Measurements from ENCODE around the gene PPHLN1.

The PPHLN1 gene

DNA sequence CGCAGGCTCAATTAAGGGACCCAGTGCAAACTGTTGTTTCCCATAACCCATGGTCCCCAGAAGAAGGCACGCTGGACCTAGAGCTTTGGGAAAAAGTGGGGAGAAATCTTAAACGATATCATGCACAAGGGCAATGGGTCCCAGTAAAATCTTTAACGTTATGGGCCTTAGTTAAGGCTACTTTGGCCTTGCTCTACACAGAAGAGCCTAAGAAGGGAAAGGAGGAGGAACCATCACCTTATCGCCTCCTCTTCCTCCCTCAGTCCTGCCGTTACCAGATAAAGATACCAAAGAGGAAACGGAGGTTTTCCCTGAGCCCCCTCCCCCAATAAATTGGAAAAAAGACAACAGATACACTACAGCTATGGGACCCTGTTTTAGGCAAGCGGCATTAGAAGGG, 116.9 kb downstream of the PPHLN1 start:
- no peak for DNase-seq (ENCODE audit: low spot score)

- no peak for DNase-seq (ENCODE audit: low spot score)
Observed at GRCh38 chr12:42444192-42444943, 118.4 kb downstream of the PPHLN1 start.

DNA sequence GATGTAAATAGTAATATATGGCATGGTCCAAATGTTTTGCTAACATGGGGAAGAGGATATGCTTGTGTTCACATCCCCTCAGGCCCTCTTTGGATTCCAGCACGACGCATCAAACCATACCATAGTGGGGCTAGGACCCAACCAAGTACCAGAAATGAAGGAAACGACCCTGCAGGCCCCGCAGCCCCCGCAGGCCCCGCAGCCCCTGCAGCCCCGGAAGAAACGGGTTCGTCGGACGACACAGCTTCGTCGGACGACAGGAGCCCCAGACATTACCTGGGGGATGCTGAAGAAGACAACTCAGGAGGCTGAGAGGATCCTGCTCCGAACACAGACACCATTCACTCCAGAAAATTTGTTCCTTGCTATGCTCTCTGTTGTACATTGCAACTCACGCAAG, 119.9 kb downstream of the PPHLN1 start:
- DNase-seq (ENCODE audit: low spot score): no peak

GRCh38 chr12:42446761-42447160, 120.8 kb downstream of the PPHLN1 start:
- no peak for DNase-seq (ENCODE audit: low spot score)

GRCh38 chr12:42447371-42447786, 121.4 kb downstream of the PPHLN1 start:
- no peak for DNase-seq (ENCODE audit: low spot score)

DNA sequence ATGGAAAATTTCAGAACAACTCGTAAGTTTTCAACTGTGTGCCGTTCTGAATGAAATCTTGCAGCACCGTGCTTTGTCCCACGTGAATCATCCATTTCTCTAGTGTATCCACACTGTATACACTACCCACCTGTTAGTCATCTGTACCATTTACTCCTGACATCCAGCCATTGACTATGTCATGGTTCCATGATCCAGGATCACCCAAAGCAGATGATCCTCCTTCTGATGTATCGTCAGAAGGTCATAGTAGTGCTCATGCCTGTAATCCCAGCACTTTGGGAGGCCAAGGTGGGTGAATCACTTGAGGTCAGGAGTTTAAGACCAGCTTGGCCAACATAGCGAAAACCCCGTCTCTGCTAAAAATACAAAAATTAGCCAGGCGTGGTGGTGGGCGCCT, 122.9 kb downstream of the PPHLN1 start:
- no peak for DNase-seq (ENCODE audit: low spot score)

GRCh38 chr12:42450248-42450647, 124.3 kb downstream of the PPHLN1 start:
- DNase-seq (ENCODE audit: low spot score): no peak

DNA sequence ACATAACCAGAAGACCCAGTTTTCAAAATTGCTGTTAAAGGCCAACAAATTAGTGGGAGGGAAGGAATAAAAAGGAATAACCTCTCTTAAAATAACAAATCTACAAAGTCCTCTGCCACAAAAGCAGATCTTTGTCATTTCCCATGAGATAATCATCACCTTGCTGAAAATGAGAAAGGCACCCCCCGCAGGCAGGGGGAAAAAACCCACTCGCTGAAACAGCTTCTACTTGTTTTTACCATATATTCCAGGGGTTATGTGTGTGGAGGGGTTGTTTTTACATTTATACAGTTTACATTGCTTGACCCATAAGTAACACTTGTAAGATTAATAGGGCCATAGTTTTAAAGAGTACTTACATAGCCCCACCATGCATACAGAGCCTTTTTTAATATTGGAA, 132.6 kb downstream of the PPHLN1 start:
- no peak for DNase-seq (ENCODE audit: low spot score)

GRCh38 chr12:42459336-42459847, 133.4 kb downstream of the PPHLN1 start:
- no peak for DNase-seq (ENCODE audit: low spot score)

DNA sequence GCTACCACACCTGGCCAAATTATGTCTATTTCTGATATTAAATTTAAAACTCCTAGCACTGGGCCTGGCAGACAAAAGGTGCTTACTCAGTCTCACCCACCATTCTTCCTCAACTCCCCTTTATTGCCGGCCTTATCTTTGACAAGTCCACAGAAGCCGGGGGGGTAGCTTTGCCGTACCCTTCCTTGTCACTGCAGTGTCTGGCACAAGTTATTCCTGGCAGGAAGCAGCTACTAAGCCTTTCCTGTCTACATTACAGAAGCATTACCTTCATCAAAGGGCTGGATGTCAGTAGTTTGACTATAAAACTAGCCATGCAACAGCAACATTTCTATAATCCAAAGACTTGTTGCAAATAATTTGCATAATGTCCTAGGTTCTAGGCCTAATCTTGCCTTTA, 136.5 kb downstream of the PPHLN1 start:
- no peak for DNase-seq (ENCODE audit: low spot score)

- no peak for DNase-seq (ENCODE audit: low spot score)
Observed at GRCh38 chr12:42463671-42464070, 137.7 kb downstream of the PPHLN1 start.

- no peak for DNase-seq (ENCODE audit: low spot score)
Observed at GRCh38 chr12:42468341-42468821, 142.4 kb downstream of the PPHLN1 start.

DNA sequence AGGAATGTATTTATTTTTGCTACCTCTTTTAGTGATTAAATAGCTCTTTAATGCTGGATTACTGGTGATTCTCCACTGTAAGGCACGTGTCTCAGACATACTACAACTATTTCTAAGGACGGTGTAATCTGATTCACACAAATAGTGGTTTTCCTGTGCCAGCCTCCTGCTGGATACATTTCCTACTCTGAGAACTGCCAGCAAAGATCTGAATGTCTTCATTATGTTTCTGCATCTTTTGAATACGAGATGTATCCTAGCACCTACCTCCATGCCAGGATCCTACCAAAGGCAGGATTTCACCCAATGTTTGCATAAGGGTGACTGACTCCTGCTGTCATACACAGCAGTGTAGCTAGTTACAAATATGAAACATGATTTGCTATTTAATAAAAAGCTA, 143.0 kb downstream of the PPHLN1 start:
- DNase-seq (ENCODE audit: low spot score): no peak

DNA sequence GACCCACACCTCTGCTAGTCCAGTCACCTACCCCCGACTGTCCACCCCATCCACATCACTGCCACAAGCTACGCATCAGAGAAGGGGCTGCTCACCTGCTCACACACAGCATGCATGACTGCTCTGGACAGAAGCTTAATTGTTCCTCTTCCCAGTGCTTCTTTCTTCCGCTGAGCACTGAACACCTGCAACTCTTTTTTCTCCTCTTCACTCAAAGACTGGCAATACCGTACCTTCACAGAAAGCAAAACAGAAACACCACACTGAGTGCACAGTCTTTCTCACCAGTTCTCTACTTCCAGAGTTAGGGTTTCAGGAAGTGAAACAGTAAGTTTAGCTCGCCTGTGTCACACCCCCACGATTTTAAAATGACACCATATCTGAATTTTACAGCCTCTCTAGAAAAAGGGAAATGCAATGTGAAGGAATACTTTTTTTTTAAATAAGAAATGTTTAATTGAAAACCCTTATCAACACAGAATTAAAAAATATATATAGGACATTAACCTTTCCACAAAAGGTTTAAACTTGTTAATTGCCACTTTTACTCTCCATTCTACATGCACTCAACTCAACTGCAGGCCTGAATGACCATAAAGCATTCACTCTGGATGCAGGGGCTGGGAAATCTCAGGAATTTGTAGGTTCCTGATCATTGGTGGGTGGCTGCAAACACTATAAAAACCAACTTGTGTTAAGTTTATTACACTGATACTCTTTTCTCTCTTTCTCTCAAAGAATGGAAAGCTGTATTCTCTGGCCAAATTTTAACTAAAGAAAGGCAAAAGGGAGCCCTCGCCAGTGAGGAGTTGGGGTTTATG, 143.6 kb downstream of the PPHLN1 start:
- DNase-seq (ENCODE audit: low spot score): no peak

GRCh38 chr12:42472376-42472775, 146.4 kb downstream of the PPHLN1 start:
- DNase-seq (ENCODE audit: low spot score): no peak

GRCh38 chr12:42473130-42473529, 147.2 kb downstream of the PPHLN1 start:
- peak; percentile 22 for DNase-seq (ENCODE audit: low spot score)

DNA sequence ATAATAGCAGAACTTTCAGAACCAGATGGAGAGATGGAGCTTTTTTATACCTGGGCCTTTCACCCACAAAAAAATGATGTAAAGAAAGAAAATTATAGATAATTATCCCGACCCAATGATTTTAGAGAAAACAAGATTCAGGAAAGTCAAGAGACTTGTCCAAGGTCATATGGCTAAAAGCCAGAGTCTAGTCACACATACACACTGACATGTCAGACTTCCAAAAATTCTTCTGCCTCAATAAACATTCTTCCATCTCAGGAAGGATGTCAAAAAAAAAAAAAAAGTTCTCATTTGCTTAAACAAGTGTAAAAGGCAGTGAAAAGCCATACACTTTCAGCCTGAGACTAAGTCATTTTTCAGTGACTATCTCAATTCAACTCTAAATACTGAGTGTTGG, 147.6 kb downstream of the PPHLN1 start:
- no peak for DNase-seq (ENCODE audit: low spot score)

DNA sequence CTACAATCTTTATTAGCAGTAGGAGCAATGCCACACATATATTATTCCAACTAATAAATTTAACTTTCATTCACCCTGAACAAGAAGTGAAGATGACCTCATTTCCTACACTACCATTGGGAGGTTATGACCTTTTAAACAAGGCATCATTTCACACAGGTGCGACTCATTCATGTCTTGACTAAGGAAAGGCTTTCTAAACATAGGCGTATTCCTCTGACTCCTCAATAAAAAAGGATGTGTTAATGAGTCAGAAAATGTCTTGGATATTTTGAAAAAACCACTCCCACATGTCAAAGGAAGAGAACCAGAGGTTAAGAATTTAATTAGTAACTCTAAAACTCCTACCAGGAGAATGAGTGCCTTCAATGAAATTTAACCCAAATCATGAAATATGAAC, 148.4 kb downstream of the PPHLN1 start:
- no peak for DNase-seq (ENCODE audit: low spot score)

DNA sequence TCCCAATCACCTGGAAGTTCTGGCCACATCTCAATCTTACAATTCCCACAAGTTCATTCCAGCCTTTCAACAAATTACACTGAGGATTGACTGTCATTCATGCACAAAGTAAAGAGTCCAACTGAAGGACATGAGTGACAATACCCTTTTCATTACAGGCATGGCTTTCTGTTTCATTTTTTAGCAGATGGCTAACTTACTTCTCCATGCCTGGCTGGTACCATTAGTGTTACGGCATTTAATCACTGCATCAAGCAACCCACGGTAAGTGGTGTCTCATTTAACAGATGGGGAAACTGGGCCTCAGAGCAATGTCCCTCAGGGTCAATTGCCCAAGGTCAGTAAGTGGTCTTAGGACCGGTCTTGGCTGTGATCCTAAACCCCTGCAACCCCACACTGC, 149.1 kb downstream of the PPHLN1 start:
- no peak for DNase-seq (ENCODE audit: low spot score)

GRCh38 chr12:42477941-42478340, 152.0 kb downstream of the PPHLN1 start:
- no peak for DNase-seq (ENCODE audit: low spot score)

DNA sequence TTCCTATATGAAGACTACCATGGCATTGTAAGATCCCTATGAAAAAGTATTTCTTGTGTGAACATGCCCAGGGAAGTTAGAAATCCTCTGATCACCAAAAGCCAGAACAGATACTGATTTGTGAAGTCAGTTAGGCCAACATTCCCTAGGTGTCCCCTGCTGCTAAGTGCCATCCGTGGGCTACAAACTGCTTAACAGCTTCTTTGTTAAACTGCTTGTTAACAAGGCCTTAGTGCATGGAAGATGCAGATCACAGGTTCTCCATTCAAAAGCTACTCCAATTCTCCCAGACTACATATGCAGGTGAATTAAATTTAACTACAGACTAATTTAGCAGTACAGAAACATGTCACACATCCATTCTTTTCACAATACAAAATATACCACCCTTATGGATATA, 155.4 kb downstream of the PPHLN1 start:
- no peak for DNase-seq (ENCODE audit: low spot score)

- DNase-seq (ENCODE audit: low spot score): no peak
Observed at GRCh38 chr12:42482041-42482747, 156.2 kb downstream of the PPHLN1 start.
